ENCODE measurements around the gene RYR3. TPM values are rescaled to one million over a fixed set of nuclear protein-coding genes. Genes with fewer than 3 reads are reported as not detected.

Gene RYR3
- total and polyA plus RNA-seq, 7 donors: 2.5 to 159 (median 24.0) TPM

DNA sequence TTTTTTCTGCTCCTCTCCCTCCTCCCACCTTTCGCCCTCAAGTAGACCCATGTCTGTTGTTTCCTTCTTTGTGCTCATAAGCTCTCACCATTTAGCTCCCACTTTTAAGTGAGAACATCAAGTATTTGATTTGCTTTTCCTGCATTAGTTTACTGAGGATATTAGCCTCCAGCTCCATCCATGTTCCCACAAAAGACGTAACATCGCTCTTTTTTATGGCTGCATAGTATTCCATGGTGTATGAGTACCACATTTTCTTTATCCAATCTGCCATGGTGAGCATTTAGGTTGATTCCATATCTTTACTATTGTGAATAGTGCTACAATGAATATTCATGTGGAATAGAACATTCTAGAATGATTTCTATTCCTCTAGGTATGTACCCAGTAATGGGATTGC lies 178.6 kb downstream of the RYR3 start:
- DNase-seq: no peak
- no peaks in the 10 kb centered on the region for H3K4me1 ChIP-seq
- WGBS, 3 donors: 97 to 99% (median 98%) methylated on average over 3 of the region's 3 CpGs
- no peak for ATAC-seq
- H3K4me3 ChIP-seq: no peak overlapping the region
- no peaks in the 10 kb centered on the region for H3K9me3 ChIP-seq
- TF ChIP-seq, protein P1, sequence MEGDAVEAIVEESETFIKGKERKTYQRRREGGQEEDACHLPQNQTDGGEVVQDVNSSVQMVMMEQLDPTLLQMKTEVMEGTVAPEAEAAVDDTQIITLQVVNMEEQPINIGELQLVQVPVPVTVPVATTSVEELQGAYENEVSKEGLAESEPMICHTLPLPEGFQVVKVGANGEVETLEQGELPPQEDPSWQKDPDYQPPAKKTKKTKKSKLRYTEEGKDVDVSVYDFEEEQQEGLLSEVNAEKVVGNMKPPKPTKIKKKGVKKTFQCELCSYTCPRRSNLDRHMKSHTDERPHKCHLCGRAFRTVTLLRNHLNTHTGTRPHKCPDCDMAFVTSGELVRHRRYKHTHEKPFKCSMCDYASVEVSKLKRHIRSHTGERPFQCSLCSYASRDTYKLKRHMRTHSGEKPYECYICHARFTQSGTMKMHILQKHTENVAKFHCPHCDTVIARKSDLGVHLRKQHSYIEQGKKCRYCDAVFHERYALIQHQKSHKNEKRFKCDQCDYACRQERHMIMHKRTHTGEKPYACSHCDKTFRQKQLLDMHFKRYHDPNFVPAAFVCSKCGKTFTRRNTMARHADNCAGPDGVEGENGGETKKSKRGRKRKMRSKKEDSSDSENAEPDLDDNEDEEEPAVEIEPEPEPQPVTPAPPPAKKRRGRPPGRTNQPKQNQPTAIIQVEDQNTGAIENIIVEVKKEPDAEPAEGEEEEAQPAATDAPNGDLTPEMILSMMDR (IDR thresholded peaks at IDR 0.05): no peak
- intact Hi-C loops (cut with DNase I): no loop called here
- H3K27me3 ChIP-seq (ENCODE audit: insufficient read depth in 3 of 3, low read length in 2 of 3): no peaks in the 10 kb centered on the region
- no peak overlapping the region for H3K27ac ChIP-seq
- no peaks in the 10 kb centered on the region for H3K36me3 ChIP-seq (ENCODE audit: insufficient read depth in 1 of 2, low read depth in 1 of 2)

DNA sequence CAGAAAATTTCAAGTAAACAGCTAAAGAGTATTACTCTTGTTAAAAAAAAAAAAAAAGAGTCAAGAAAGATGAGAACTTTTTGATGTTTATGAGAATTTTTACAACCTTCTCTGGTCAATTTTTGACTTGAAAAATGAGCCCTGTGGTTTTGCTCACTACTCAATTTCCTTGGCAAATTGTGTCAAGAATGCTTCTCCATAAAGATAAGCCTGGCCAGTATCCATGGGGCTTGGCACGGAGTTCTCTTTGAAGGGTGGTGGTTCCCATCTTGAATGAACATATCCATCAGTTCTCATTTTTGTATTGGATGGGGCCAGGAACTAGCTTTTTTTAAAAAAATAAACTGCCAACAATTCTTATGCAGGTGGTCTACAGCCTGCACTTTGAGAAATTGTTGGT lies 179.9 kb downstream of the RYR3 start:
- DNase-seq (no peak), ATAC-seq (no peak)

DNA sequence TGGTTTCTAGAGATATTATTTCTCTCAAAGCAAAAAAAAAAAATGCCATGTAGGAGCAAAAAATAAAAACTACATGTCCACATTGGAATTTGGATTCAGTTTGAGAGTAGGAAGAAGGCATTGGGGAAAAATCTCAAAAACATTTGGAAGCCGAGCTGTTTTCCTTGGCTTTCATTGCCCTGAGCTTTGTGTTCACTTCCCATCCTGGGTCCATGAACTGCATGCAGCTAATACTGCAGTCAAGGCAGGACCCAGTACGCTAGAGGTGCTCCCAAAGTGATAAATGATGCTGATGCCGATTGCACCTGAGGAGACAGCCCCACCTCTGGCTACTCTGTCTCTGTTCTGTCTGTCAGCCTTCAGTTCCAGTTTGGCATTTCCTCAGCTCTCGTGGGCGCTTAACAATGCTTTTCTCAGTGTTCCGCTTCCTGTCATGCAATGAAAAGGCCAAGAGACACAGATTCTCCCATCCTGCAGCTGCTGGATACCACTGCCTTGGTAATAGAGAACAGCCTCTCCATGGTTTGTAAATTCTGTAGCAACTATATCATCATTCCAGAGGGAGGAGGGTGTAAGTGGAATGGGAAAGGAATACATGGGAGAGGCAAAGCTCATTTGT lies 181.8 kb downstream of the RYR3 start:
- TF ChIP-seq, protein P1 (IDR thresholded peaks at IDR 0.05): no peak
- Histone ChIP-seq H3K36me3 (ENCODE audit: insufficient read depth in 1 of 2, low read depth in 1 of 2) (no peaks in the 10 kb centered on the region), H3K4me3 (no peak overlapping the region), H3K27ac (no peak overlapping the region), H3K9me3 (no peaks in the 10 kb centered on the region), H3K4me1 (no peaks in the 10 kb centered on the region), H3K27me3 (ENCODE audit: insufficient read depth in 3 of 3, low read length in 2 of 3) (no peaks in the 10 kb centered on the region)
- ATAC-seq (no peak), DNase-seq (no peak)
- 39 to 55% (median 55%) methylated on average over 6 of the region's 6 CpGs for WGBS, 3 donors
- intact Hi-C loops (cut with DNase I): no loop called here

More for the DNA sequence above, 179.9 kb downstream of the RYR3 start:
- Histone ChIP-seq H3K27me3 (ENCODE audit: insufficient read depth in 3 of 3, low read length in 2 of 3) (no peaks in the 10 kb centered on the region), H3K36me3 (ENCODE audit: insufficient read depth in 1 of 2, low read depth in 1 of 2) (no peaks in the 10 kb centered on the region), H3K4me1 (no peaks in the 10 kb centered on the region), H3K9me3 (no peaks in the 10 kb centered on the region), H3K27ac (no peak overlapping the region), H3K4me3 (no peak overlapping the region)
- 52 to 69% (median 59%) methylated on average over 1 of the region's 1 CpG for WGBS, 3 donors
- TF ChIP-seq, protein P1 (IDR thresholded peaks at IDR 0.05): no peak
- intact Hi-C loops (cut with DNase I): no loop called here

DNA sequence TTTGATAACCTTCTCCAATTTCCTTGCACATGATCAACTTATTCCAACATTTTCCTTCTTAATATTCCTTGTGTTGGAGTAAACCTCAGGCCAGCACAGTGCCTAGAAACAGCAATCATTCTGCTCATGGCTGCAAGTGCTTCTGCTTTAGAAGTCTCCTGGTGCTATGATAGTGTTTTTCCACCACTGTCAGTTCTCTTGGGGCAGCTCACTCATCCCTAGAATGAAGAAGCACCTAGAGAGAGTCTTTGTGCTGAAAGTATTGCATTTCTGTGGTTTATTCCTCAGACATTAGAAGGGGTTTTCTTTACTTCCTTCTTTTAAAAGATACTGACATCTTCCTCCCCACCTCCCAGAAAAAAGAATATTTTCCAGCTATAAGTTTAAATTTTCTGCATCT lies 183.5 kb downstream of the RYR3 start:
- no peaks in the 10 kb centered on the region for H3K27me3 ChIP-seq (ENCODE audit: insufficient read depth in 3 of 3, low read length in 2 of 3)
- DNase-seq: no peak
- no peak overlapping the region for H3K27ac ChIP-seq
- no peak for ATAC-seq
- intact Hi-C loops (cut with DNase I): no loop called here
- H3K4me3 ChIP-seq: no peak overlapping the region
- H3K36me3 ChIP-seq (ENCODE audit: insufficient read depth in 1 of 2, low read depth in 1 of 2): no peaks in the 10 kb centered on the region
- TF ChIP-seq, protein P1 (IDR thresholded peaks at IDR 0.05): no peak
- H3K9me3 ChIP-seq: no peaks in the 10 kb centered on the region
- no peaks in the 10 kb centered on the region for H3K4me1 ChIP-seq

Data from psoas muscle (tissue), 8 donors.